ENCODE results near the gene PMM1. TPM values are rescaled to one million over a fixed set of nuclear protein-coding genes. Genes with fewer than 3 reads are reported as not detected.

Gene PMM1
- polyA plus RNA-seq, 1 experiment, result 60.7 TPM

DNA sequence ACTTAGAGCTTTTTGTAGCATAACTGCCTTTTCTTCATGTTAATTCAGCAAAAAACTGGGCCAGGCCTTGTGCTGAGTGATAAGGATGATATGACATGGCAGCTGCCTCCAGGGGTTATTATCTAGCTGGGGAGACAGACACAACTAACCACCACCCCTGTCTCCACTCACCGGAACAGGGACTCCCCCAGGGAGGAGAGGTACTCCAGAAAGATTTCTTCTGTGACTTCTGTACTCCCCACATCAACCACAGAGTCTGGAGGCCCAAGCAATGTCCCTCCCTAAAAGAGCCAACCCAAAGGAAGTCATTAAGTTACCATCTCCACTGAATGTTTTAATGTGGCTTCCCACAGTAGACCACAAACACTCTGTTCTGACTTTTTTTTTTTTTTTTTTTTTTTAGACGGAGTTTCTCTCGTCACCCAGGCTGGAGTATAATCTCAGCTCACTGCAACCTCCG is 14.3 kb upstream of the PMM1 start:
- TF ChIP-seq, protein P1, sequence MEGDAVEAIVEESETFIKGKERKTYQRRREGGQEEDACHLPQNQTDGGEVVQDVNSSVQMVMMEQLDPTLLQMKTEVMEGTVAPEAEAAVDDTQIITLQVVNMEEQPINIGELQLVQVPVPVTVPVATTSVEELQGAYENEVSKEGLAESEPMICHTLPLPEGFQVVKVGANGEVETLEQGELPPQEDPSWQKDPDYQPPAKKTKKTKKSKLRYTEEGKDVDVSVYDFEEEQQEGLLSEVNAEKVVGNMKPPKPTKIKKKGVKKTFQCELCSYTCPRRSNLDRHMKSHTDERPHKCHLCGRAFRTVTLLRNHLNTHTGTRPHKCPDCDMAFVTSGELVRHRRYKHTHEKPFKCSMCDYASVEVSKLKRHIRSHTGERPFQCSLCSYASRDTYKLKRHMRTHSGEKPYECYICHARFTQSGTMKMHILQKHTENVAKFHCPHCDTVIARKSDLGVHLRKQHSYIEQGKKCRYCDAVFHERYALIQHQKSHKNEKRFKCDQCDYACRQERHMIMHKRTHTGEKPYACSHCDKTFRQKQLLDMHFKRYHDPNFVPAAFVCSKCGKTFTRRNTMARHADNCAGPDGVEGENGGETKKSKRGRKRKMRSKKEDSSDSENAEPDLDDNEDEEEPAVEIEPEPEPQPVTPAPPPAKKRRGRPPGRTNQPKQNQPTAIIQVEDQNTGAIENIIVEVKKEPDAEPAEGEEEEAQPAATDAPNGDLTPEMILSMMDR (IDR thresholded peaks at IDR 0.05; ENCODE audit: low read depth, low read length), result no peak
- Histone ChIP-seq H3K27ac (ENCODE audit: low read depth, low read length) (no peak overlapping the region), H3K9me3 (ENCODE audit: control insufficient read depth, insufficient read depth, low read length) (no peaks in the 10 kb centered on the region), H3K4me3 (ENCODE audit: low read depth, low read length) (no peak overlapping the region), H3K27me3 (ENCODE audit: control insufficient read depth, insufficient read depth, low read length) (no peaks in the 10 kb centered on the region)
- DNase-seq (ENCODE audit: low read depth, low spot score), result no peak
- POLR2A ChIA-PET, result interaction anchor here (0.6 kb wide), 1 partner anchor 487 kb away, joined by 5 read pairs; no protein-coding TSS in a partner anchor
- CTCF ChIA-PET, result no interaction called here

GRCh38 chr22:41600976-41601375 is 11.3 kb upstream of the PMM1 start:
- Histone ChIP-seq H3K4me3 (ENCODE audit: low read depth, low read length) (no peak overlapping the region), H3K27me3 (ENCODE audit: control insufficient read depth, insufficient read depth, low read length) (no peaks in the 10 kb centered on the region), H3K9me3 (ENCODE audit: control insufficient read depth, insufficient read depth, low read length) (no peaks in the 10 kb centered on the region), H3K27ac (ENCODE audit: low read depth, low read length) (no peak overlapping the region)
- CTCF ChIA-PET, result no interaction called here
- POLR2A ChIA-PET, result no interaction called here
- no peak for DNase-seq (ENCODE audit: low read depth, low spot score)
- TF ChIP-seq, protein P1 (IDR thresholded peaks at IDR 0.05; ENCODE audit: low read depth, low read length), result no peak

- CTCF ChIA-PET, result interaction anchor here (3.2 kb wide), 1 partner anchor 55 kb away, joined by 25 read pairs; the partner anchor contains the start of gene POLR3H
- Histone ChIP-seq H3K9me3 (ENCODE audit: control insufficient read depth, insufficient read depth, low read length) (no peaks in the 10 kb centered on the region), H3K27me3 (ENCODE audit: control insufficient read depth, insufficient read depth, low read length) (no peaks in the 10 kb centered on the region), H3K27ac (ENCODE audit: low read depth, low read length) (no peak overlapping the region), H3K4me3 (ENCODE audit: low read depth, low read length) (no peak overlapping the region)
- TF ChIP-seq, protein P1 (IDR thresholded peaks at IDR 0.05; ENCODE audit: low read depth, low read length), result no peak
- POLR2A ChIA-PET, result interaction anchor here (0.7 kb wide), 1 partner anchor 9 kb away, joined by 4 read pairs; the partner anchor contains the start of gene PMM1
- DNase-seq (ENCODE audit: low read depth, low spot score), result no peak
These were observed 9.4 kb upstream of the PMM1 start for GRCh38 chr22:41598891-41599635.

DNA sequence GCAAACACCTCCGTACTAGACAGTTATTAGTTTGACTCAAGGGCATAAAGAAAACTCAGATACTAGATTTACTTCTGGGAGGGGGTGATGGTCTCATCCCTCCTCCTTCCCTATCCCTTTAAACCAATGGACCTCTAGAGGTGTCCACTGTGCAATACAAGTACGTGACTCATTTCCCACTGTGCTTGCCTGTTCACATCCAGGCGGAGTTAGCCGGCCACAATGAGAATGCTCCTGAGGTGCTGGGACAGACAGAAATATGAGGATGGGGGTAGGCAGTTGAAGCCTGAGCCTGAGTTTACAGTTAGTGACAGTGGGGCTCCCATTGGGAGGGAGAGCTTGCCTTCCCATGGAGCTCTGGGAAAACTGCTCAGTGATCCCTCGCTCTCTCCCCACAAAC is 8.4 kb upstream of the PMM1 start:
- ChIA-PET CTCF (interaction anchor here (0.5 to 3.2 kb wide), 12 partner anchors 11 to 195 kb away, joined by 3 to 25 read pairs (median 5); partner anchors contain the start of gene POLR3H), POLR2A (interaction anchor here (0.7 to 0.8 kb wide), 2 partner anchors 8 to 23 kb away, joined by 3 to 4 read pairs; partner anchors contain the start of genes DESI1, PMM1 and XRCC6)

More for the DNA sequence above, 8.4 kb upstream of the PMM1 start:
- Histone ChIP-seq H3K9me3 (ENCODE audit: control insufficient read depth, insufficient read depth, low read length) (no peaks in the 10 kb centered on the region), H3K27me3 (ENCODE audit: control insufficient read depth, insufficient read depth, low read length) (no peaks in the 10 kb centered on the region), H3K4me3 (ENCODE audit: low read depth, low read length) (no peak overlapping the region), H3K27ac (ENCODE audit: low read depth, low read length) (peak overlapping the region; percentile 82)
- no peak for DNase-seq (ENCODE audit: low read depth, low spot score)
- TF ChIP-seq, protein P1 (IDR thresholded peaks at IDR 0.05; ENCODE audit: low read depth, low read length), result peak; percentile 23; the same call in 1 of the 2 replicates

Data from AG04450 (cell line).